Endodermal cell (in vitro differentiated cells): ENCODE results near the gene PNPLA2. TPM values are rescaled to one million over a fixed set of nuclear protein-coding genes. Genes with fewer than 3 reads are reported as not detected.

Source experiments
- DNase-seq: peaks from one replicate; pipeline ENCODE4 v3.0.0-alpha.2; 2017
- H3K27ac ChIP-seq: 2 replicates; pipeline ENCODE4 v1.5.1; 2013; ENCODE audit warnings: mild to moderate bottlenecking, low read depth, low read length, moderate library complexity
- H3K27me3 ChIP-seq: 2 replicates; pipeline ENCODE4 v1.6.1; 2013; ENCODE audit warnings: mild to moderate bottlenecking, low read length, moderate library complexity; ENCODE audit not compliant: insufficient read depth, control insufficient read depth, poor library complexity, severe bottlenecking
- H3K36me3 ChIP-seq: 2 replicates; pipeline ENCODE4 v1.7.0; 2013; ENCODE audit warnings: mild to moderate bottlenecking, low read length, moderate library complexity; ENCODE audit not compliant: control insufficient read depth, insufficient read depth
- H3K4me1 ChIP-seq: one replicate; pipeline ENCODE4 v1.7.0; 2013; ENCODE audit warnings: low read length; ENCODE audit not compliant: control insufficient read depth, insufficient read depth
- H3K4me3 ChIP-seq: 2 replicates; pipeline ENCODE4 v1.5.1; 2013; ENCODE audit warnings: mild to moderate bottlenecking, low read length, moderate library complexity
- H3K9ac ChIP-seq: 2 replicates; pipeline ENCODE4 v1.6.1; 2013; ENCODE audit warnings: mild to moderate bottlenecking, low read length, moderate library complexity; ENCODE audit not compliant: poor library complexity, severe bottlenecking; ENCODE audit errors: extremely low read depth
- H3K9me3 ChIP-seq: 2 replicates; pipeline ENCODE4 v1.6.1; 2013; ENCODE audit warnings: mild to moderate bottlenecking, low read length, moderate library complexity; ENCODE audit not compliant: control insufficient read depth
- H3K27ac Mint-ChIP-seq: 2 replicates; pipeline ENCODE4 v1.8.0; 2020; ENCODE audit warnings: mixed read lengths
- H3K27me3 Mint-ChIP-seq: 2 replicates; pipeline ENCODE4 v1.8.0; 2021; ENCODE audit warnings: mild to moderate bottlenecking, mixed read lengths; ENCODE audit not compliant: insufficient read depth
- H3K36me3 Mint-ChIP-seq: 2 replicates; pipeline ENCODE4 v1.8.0; 2020; ENCODE audit warnings: low read depth, mixed read lengths
- H3K4me1 Mint-ChIP-seq: 2 replicates; pipeline ENCODE4 v1.8.0; 2020; ENCODE audit warnings: mixed read lengths
- H3K4me3 Mint-ChIP-seq: 2 replicates; pipeline ENCODE4 v1.8.0; 2020; ENCODE audit warnings: mild to moderate bottlenecking, moderate library complexity, mixed read lengths
- H3K9me3 Mint-ChIP-seq: 2 replicates; pipeline ENCODE4 v1.8.0; 2020; ENCODE audit warnings: mild to moderate bottlenecking, mixed read lengths
- WGBS, 2 experiments: methylation state at CpG; one replicate each; pipeline versions ENCODE4 v1.1.5 to v1.1.7; 2013; ENCODE audit warnings: missing lambda C conversion rate in 2 of 2, mixed read lengths in 1 of 2; ENCODE audit not compliant: insufficient coverage in 1 of 2, insufficient read length in 1 of 2; 5-methylcytosine and 5-hydroxymethylcytosine counted together
- total RNA-seq, 2 donors: library from RNA; stranded (reverse); fragmentation: NEBNext Ultra II Directional in 1 of 2; extraction: Animal tissue kit (Norgen Biotek cat#: 25700) in 1 of 2; gene quantifications; 2 replicates in 1 of 2; 3 replicates in 1 of 2; pipeline ENCODE4 v1.2.1, GENCODE V29; 2021
- TF ChIP-seq, protein P1 (sequence below): fragments of 200-600 bp; sonication (generic); conservative IDR thresholded peaks from 2 replicates; pipeline ENCODE4 v1.5.0; 2021; ENCODE audit warnings: antibody characterized with exemption, mild to moderate bottlenecking

Gene PNPLA2
- total RNA-seq, 2 donors from 2014 or later = 77.0 to 77.6 TPM

DNA sequence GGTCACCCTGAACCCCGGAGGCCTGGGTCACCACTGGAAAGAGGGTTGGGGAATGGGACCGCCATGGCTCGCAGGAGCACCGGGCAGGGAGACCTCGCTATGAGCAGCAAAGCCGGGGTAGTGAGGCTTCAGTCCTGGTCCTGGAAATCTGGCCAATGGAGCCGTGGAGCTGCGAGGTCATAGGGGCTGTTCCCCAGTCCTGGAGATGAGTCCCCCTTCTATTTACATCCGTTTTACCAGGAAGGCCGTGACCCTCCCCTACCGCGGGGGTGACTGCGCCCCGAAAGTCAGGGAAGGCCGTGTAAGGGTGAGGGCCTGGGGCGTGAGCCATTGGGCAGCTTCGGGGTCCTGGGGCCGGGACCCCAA, 14.1 kb upstream of the PNPLA2 start:
- Histone ChIP-seq H3K4me1 (no peaks in the 10 kb centered on the region), H3K4me3 (peak overlapping the region; percentile 84), H3K36me3 (peaks cover 5% of the 10 kb centered on the region), H3K9me3 (no peaks in the 10 kb centered on the region), H3K9ac (peak overlapping the region; percentile 34), H3K27ac (no peak overlapping the region), H3K27me3 (no peaks in the 10 kb centered on the region)
- Mint-ChIP-seq H3K36me3 (peaks cover 6% of the 10 kb centered on the region), H3K4me3 (peak overlapping the region; percentile 63), H3K9me3 (no peaks in the 10 kb centered on the region), H3K4me1 (peaks cover 6% of the 10 kb centered on the region), H3K27me3 (no peaks in the 10 kb centered on the region), H3K27ac (no peak overlapping the region)
- peak; percentile 66 for DNase-seq
- TF ChIP-seq, protein P1, sequence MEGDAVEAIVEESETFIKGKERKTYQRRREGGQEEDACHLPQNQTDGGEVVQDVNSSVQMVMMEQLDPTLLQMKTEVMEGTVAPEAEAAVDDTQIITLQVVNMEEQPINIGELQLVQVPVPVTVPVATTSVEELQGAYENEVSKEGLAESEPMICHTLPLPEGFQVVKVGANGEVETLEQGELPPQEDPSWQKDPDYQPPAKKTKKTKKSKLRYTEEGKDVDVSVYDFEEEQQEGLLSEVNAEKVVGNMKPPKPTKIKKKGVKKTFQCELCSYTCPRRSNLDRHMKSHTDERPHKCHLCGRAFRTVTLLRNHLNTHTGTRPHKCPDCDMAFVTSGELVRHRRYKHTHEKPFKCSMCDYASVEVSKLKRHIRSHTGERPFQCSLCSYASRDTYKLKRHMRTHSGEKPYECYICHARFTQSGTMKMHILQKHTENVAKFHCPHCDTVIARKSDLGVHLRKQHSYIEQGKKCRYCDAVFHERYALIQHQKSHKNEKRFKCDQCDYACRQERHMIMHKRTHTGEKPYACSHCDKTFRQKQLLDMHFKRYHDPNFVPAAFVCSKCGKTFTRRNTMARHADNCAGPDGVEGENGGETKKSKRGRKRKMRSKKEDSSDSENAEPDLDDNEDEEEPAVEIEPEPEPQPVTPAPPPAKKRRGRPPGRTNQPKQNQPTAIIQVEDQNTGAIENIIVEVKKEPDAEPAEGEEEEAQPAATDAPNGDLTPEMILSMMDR = no peak
- 39 to 50% methylated on average over 7 to 18 of the region's 18 CpGs for WGBS, 2 experiments

- Mint-ChIP-seq H3K27me3 (no peaks in the 10 kb centered on the region), H3K27ac (peak overlapping the region; percentile 99), H3K9me3 (no peaks in the 10 kb centered on the region), H3K4me3 (peak overlapping the region; percentile 85), H3K4me1 (peaks cover 17% of the 10 kb centered on the region), H3K36me3 (peaks cover 28% of the 10 kb centered on the region)
- 37 to 46% methylated on average over 27 to 36 of the region's 36 CpGs for WGBS, 2 experiments
- Histone ChIP-seq H3K9me3 (no peaks in the 10 kb centered on the region), H3K9ac (peak overlapping the region; percentile 94), H3K4me3 (peak overlapping the region; percentile 89), H3K27ac (peak overlapping the region; percentile 98), H3K4me1 (no peaks in the 10 kb centered on the region), H3K36me3 (peaks cover 26% of the 10 kb centered on the region), H3K27me3 (no peaks in the 10 kb centered on the region)
- TF ChIP-seq, protein P1 = no peak
- peak; percentile 66 for DNase-seq
Observed at GRCh38 chr11:808427-809286, 10.1 kb upstream of the PNPLA2 start.

GRCh38 chr11:809287-810039, 9.3 kb upstream of the PNPLA2 start, which contains the start of gene RPLP2:
Gene RPLP2 (plus strand): TSS chr11:809967. CDS start chr11:810235, 268 bp downstream.
- TF ChIP-seq, protein P1 = no peak
- H3K9me3 ChIP-seq = no peaks in the 10 kb centered on the region
- H3K27me3 ChIP-seq = no peaks in the 10 kb centered on the region
- peak within 1 kb of the TSS; percentile 98 for H3K27ac ChIP-seq
- Mint-ChIP-seq H3K27ac (peak within 1 kb of the TSS; percentile 99), H3K9me3 (no peaks in the 10 kb centered on the region), H3K4me1 (peaks cover 17% of the 10 kb centered on the region), H3K36me3 (peaks cover 31% of the 10 kb centered on the region), H3K27me3 (no peaks in the 10 kb centered on the region), H3K4me3 (peak within 1 kb of the TSS; percentile 85)
- peak within 1 kb of the TSS; percentile 94 for H3K9ac ChIP-seq
- DNase-seq = peak; percentile 98
- H3K4me1 ChIP-seq = no peaks in the 10 kb centered on the region
- WGBS, 2 experiments = 0 to 1% methylated on average over 20 to 81 of the region's 81 CpGs
- peak within 1 kb of the TSS; percentile 89 for H3K4me3 ChIP-seq
- peaks cover 31% of the 10 kb centered on the region for H3K36me3 ChIP-seq
